Astrocyte (in vitro differentiated cells and primary cell): ENCODE results near the gene MRGPRE. TPM values are rescaled to one million over a fixed set of nuclear protein-coding genes. Genes with fewer than 3 reads are reported as not detected.

ENCODE experiments used
- DNase-seq: peaks from one replicate; pipeline ENCODE4 v3.0.0-alpha.2; 2010; ENCODE audit warnings: low read depth
- FAIRE-seq: peaks from 2 replicates; lab custom pipeline; 2011; peaks lifted over from hg19 to GRCh38; lab: Jason Lieb, UNC
- H2AFZ ChIP-seq: 2 replicates; pipeline ENCODE4 v1.6.0; 2012; ENCODE audit warnings: low read depth, low read length, inconsistent platforms
- H3K27ac ChIP-seq: 2 replicates; pipeline ENCODE4 v1.5.1; 2011; ENCODE audit warnings: low read depth, low read length, inconsistent platforms
- H3K27me3 ChIP-seq: 2 replicates; pipeline ENCODE4 v1.6.0; 2011; ENCODE audit warnings: low read length, inconsistent platforms; ENCODE audit not compliant: insufficient read depth
- H3K36me3 ChIP-seq: 2 replicates; pipeline ENCODE4 v1.5.1; 2011; ENCODE audit warnings: low read length, inconsistent platforms; ENCODE audit not compliant: insufficient read depth
- H3K4me1 ChIP-seq: 2 replicates; pipeline ENCODE4 v1.5.1; 2011; ENCODE audit warnings: low read length, inconsistent platforms; ENCODE audit not compliant: insufficient read depth
- H3K4me2 ChIP-seq: 2 replicates; pipeline ENCODE4 v1.6.0; 2012; ENCODE audit warnings: low read length, inconsistent platforms
- H3K4me3 ChIP-seq: 2 replicates; pipeline ENCODE4 v1.5.1; 2011; ENCODE audit warnings: low read depth, mild to moderate bottlenecking, low read length, inconsistent platforms; ENCODE audit not compliant: insufficient read depth
- H3K79me2 ChIP-seq: 2 replicates; pipeline ENCODE4 v1.6.0; 2012; ENCODE audit warnings: mild to moderate bottlenecking, low read length, inconsistent platforms; ENCODE audit not compliant: insufficient read depth
- H3K9ac ChIP-seq: 2 replicates; pipeline ENCODE4 v1.6.0; 2012; ENCODE audit warnings: mild to moderate bottlenecking, low read length, inconsistent platforms
- H3K9me3 ChIP-seq: 2 replicates; pipeline ENCODE4 v1.5.1; 2012; ENCODE audit warnings: low read depth, mild to moderate bottlenecking, low read length, inconsistent platforms; ENCODE audit not compliant: insufficient read depth
- H4K20me1 ChIP-seq: 2 replicates; pipeline ENCODE4 v1.6.0; 2012; ENCODE audit warnings: low read length, inconsistent platforms; ENCODE audit not compliant: insufficient read depth
- H3K27ac Mint-ChIP-seq: one replicate; pipeline ENCODE4 v1.8.0; 2021; ENCODE audit warnings: mild to moderate bottlenecking, mixed read lengths; ENCODE audit not compliant: unreplicated experiment
- H3K27me3 Mint-ChIP-seq: one replicate; pipeline ENCODE4 v1.8.0; 2021; ENCODE audit warnings: low read depth, mixed read lengths; ENCODE audit not compliant: unreplicated experiment
- H3K36me3 Mint-ChIP-seq: one replicate; pipeline ENCODE4 v1.8.0; 2021; ENCODE audit warnings: low read depth, mixed read lengths; ENCODE audit not compliant: unreplicated experiment
- H3K4me1 Mint-ChIP-seq: one replicate; pipeline ENCODE4 v1.8.0; 2021; ENCODE audit warnings: low read depth, mixed read lengths; ENCODE audit not compliant: unreplicated experiment
- H3K4me3 Mint-ChIP-seq: one replicate; pipeline ENCODE4 v1.8.0; 2021; ENCODE audit warnings: mild to moderate bottlenecking, moderate library complexity, mixed read lengths; ENCODE audit not compliant: unreplicated experiment
- H3K9me3 Mint-ChIP-seq: one replicate; pipeline ENCODE4 v1.8.0; 2021; ENCODE audit warnings: mild to moderate bottlenecking, mixed read lengths; ENCODE audit not compliant: unreplicated experiment
- EZH2 ChIP-seq: IDR thresholded peaks from 2 replicates; pipeline ENCODE4 v1.6.1; 2012; ENCODE audit warnings: mild to moderate bottlenecking, low read length, inconsistent platforms; ENCODE audit not compliant: insufficient read depth
- total RNA-seq: library from RNA; stranded (reverse); gene quantifications from 2 replicates; pipeline ENCODE4 v1.2.1, GENCODE V29; 2021
- TF ChIP-seq, protein P1 (sequence below): IDR thresholded peaks from 2 replicates; pipeline ENCODE4 v1.5.1; 2011; ENCODE audit warnings: low read depth, mild to moderate bottlenecking, inconsistent platforms, low read length, moderate library complexity; ENCODE audit not compliant: insufficient read depth

The MRGPRE gene
- total RNA-seq, 1 donor from 2014 or later: not detected

DNA sequence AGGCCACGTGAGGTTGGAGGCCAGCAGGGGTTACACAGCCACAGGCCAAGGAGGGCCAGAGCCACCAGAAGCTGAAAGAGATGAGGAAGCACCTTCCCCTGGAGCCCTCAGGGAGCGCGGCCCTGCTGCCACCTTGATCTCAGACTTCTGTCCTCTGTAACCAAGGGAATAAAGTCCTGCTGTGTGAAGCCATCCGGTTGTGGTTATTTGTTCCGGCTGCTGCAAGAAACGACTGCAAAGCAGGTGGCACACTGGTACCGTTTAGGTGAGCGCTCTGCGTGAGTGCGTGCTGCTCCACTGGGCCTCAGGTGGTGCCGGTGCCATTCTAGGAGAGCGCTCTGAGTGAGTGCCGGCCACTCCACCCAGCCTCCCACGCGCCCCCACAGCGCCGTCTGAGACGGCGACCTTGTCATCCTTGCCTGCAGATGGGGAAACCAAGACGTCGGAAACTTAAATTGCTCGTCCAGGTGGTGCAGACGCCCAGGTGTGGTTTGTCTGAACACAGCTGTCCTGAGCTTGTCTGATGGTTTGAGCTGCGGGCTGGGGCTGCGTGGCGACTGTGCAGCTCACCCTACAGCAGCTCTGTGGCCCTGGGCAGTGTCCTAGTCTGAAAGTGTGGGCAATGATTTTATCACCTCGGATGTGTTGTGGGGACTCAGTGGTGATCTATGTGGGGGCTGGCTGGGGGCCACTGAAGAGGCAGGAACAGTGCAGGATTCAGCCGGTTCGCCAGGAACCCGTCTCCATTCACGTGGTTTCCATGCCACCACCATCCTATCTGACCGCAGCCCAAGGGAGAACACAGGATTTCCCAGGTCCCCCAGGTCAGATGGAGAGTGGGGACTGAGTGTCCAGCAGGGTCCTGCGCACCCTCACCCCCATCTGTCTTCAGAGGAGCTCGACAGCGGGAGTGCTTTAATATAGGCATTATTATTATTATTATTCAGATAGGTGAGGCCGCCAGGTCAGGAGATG lies 9.0 kb downstream of the MRGPRE start:
- H3K9ac ChIP-seq: no peak overlapping the region
- H3K4me3 Mint-ChIP-seq: no peak overlapping the region
- H3K27me3 ChIP-seq: peaks cover 8% of the 10 kb centered on the region
- H3K4me2 ChIP-seq: no peak overlapping the region
- no peaks in the 10 kb centered on the region for H4K20me1 ChIP-seq
- H3K27ac ChIP-seq: no peak overlapping the region
- no peaks in the 10 kb centered on the region for H3K36me3 Mint-ChIP-seq
- H3K36me3 ChIP-seq: no peaks in the 10 kb centered on the region
- TF ChIP-seq, protein P1, sequence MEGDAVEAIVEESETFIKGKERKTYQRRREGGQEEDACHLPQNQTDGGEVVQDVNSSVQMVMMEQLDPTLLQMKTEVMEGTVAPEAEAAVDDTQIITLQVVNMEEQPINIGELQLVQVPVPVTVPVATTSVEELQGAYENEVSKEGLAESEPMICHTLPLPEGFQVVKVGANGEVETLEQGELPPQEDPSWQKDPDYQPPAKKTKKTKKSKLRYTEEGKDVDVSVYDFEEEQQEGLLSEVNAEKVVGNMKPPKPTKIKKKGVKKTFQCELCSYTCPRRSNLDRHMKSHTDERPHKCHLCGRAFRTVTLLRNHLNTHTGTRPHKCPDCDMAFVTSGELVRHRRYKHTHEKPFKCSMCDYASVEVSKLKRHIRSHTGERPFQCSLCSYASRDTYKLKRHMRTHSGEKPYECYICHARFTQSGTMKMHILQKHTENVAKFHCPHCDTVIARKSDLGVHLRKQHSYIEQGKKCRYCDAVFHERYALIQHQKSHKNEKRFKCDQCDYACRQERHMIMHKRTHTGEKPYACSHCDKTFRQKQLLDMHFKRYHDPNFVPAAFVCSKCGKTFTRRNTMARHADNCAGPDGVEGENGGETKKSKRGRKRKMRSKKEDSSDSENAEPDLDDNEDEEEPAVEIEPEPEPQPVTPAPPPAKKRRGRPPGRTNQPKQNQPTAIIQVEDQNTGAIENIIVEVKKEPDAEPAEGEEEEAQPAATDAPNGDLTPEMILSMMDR: no peak
- TF ChIP-seq EZH2: no peak
- no peaks in the 10 kb centered on the region for H3K4me1 ChIP-seq
- no peaks in the 10 kb centered on the region for H3K9me3 ChIP-seq
- DNase-seq (no peak), FAIRE-seq (no peak)
- no peaks in the 10 kb centered on the region for H3K9me3 Mint-ChIP-seq
- H3K4me3 ChIP-seq: no peak overlapping the region
- peaks cover 11% of the 10 kb centered on the region for H3K4me1 Mint-ChIP-seq
- H3K79me2 ChIP-seq: no peaks in the 10 kb centered on the region
- H3K27ac Mint-ChIP-seq: no peak overlapping the region
- H3K27me3 Mint-ChIP-seq: peaks cover 26% of the 10 kb centered on the region
- no peak overlapping the region for H2AFZ ChIP-seq

DNA sequence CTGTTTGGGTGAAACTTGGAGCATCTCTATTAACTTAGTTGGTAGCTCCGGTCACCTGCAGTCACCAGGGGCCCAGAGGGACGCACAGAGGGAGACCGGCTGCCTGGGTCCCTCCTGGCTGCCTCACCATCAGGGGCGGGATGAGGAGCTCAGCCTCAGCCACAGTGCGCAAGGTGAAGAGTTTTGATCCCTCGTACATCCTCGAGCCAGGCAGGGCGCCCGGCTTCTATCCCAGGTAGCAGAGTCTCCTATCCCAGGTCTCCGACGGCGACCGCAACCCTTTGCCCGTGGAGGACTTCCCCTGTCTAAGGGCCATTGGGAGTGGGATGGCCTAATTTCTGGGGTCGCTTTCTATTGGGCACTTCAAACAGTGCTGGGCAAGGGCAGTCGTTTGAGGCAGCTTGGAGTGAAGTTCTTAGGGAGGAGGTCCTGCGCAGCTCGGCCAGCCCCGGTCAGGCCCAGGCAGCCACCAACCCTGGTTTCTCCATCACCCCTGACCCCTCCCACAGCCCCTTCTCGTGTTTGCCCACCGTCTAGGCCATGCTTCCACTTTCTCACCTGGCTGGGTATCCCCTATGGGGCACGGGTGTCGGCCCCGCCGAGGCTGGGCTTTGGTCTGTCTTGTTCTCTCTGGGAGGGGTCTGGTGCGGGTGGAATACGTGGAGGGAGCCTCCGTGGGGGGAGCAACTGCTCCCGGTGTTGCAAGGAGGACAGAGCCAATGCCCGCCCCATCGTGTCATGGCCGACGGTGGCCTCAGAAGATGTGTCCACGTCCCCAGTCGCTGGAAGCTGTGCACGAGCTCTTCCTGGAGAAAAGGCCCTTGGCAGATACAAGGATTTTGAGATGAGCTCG lies 10.0 kb downstream of the MRGPRE start:
- Histone ChIP-seq H3K36me3 (no peaks in the 10 kb centered on the region), H3K27ac (no peak overlapping the region), H3K4me3 (no peak overlapping the region), H4K20me1 (no peaks in the 10 kb centered on the region), H3K79me2 (no peaks in the 10 kb centered on the region), H2AFZ (no peak overlapping the region), H3K4me1 (no peaks in the 10 kb centered on the region), H3K9me3 (no peaks in the 10 kb centered on the region), H3K4me2 (no peak overlapping the region), H3K9ac (no peak overlapping the region), H3K27me3 (peaks cover 8% of the 10 kb centered on the region)
- no peaks in the 10 kb centered on the region for H3K9me3 Mint-ChIP-seq
- H3K27me3 Mint-ChIP-seq: peaks cover 26% of the 10 kb centered on the region
- DNase-seq (no peak), FAIRE-seq (no peak)
- no peak overlapping the region for H3K27ac Mint-ChIP-seq
- H3K4me3 Mint-ChIP-seq: no peak overlapping the region
- H3K4me1 Mint-ChIP-seq: peaks cover 11% of the 10 kb centered on the region
- TF ChIP-seq, protein P1: no peak
- no peaks in the 10 kb centered on the region for H3K36me3 Mint-ChIP-seq
